Forelimb muscle (tissue), 1 donor: Measurements from ENCODE around the gene ATRN. TPM values are rescaled to one million over a fixed set of nuclear protein-coding genes. Genes with fewer than 3 reads are reported as not detected.
"Not testable (repeated sequence)": the region's sequence is repeated elsewhere in the genome, so short reads cannot be mapped to it uniquely, and the experiment has no call there.

Experiments used
- DNase-seq: peaks from one replicate; pipeline ENCODE4 v3.0.0-alpha.2; 2013; ENCODE audit warnings: low read depth
- polyA plus RNA-seq: library from polyadenylated mRNA; unstranded; fragments of 120-200 nt; gene quantifications from one replicate; pipeline ENCODE4 v1.2.1, GENCODE V29; 2013; ENCODE audit not compliant: insufficient read length

The ATRN gene
- polyA plus RNA-seq, result 21.7 TPM

DNA sequence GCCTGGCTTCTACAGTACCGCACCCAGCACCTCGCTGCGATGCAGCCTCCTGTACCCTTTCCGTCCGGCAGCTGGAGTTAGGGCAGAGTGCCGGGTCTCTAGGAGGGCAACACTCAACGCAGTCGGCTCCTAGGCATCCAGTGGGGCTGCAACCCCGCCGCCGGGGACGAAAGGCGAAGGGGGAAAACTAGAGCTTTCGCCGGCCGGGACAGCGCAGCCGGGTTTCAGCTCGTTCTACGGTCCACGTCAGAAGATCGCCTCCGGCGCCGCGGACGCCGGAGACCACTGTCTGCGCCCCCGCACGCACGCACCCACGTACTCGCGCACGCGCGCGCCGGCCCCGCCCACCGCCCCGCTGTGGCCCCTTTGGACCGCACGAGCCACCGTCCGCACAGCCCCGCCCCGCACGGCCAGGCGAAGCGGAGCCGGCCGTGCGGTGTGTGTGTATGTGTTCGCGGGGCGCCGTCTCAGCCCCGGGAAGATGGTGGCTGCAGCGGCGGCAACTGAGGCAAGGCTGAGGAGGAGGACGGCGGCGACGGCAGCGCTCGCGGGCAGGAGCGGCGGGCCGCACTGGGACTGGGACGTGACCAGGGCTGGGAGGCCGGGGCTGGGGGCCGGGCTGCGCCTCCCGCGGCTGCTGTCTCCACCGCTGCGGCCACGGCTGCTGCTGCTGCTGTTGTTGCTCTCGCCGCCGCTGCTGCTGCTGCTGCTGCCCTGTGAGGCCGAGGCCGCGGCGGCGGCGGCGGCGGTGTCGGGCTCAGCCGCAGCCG lies at the start of gene ATRN:
TSS of gene ATRN (plus strand) at position 392 of the 770 bp plus-strand sequence. CDS start at position 482, 90 bp downstream.
- peak; percentile 43 for DNase-seq

DNA sequence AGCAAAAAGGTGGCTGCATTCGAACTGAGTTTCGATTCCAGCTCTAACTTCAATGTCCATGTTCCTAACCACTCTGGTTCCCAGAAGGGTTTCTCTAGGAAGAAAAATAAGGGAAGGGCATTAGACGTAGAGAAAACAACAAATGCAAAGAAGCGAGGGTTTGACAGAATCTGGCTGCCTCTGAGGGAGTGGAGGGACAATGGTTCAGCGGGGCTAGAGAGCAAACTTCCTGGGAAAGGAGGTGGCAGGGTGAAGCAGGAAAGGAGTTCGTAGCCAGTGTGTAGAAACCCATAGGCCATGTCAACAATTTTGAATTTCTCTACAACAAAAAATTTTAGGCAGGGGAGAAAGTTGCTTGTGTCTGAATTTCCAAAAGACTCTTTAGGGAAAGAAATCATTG lies 48.8 kb upstream of the ATRN start:
- no peak for DNase-seq

- DNase-seq, result no peak
Measured at GRCh38 chr20:3423126-3423525, 47.7 kb upstream of the ATRN start.

DNA sequence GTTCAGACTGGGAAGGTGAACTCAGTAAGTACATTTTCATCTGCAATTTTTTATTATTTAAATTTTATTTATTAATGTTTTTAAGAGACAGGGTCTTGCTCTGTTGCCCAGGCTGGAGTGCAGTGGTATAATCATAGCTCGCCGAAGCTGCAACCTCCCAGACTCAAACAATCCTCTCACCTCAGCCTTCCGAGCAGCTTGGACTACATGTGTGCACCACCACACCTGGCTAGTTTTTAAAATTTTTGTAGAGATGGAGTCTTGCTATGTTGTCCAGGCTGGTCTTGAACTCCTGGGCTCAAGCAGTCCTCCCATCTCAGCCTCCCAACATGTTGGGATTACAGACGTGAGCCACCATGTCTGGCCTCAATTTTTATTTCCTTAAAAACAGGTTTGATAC lies 44.1 kb upstream of the ATRN start:
- DNase-seq, result not testable (repeated sequence)

- DNase-seq, result no peak
Measured at GRCh38 chr20:3430376-3431069, 40.3 kb upstream of the ATRN start.

DNA sequence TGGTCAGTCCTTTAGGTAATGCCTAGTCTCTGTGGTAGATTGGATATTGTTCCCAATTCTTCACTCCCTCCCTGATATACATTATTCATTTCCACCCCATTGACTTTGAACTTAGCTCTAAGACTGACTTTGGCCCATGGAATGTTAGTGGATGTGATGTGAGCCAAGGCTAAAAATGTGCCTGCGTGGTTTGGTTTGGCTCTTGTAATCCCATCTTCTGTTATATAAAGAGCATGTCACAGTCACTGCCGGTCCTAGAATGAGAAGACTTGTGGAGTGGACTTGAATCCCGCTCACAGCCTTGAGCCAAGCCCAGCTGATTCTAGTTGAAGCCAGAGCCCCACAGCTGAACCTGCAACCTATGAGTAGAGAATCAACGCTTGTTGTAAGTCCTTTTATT lies 39.7 kb upstream of the ATRN start:
- DNase-seq, result no peak

- no peak for DNase-seq
Measured at GRCh38 chr20:3432844-3433243, 38.0 kb upstream of the ATRN start.

DNA sequence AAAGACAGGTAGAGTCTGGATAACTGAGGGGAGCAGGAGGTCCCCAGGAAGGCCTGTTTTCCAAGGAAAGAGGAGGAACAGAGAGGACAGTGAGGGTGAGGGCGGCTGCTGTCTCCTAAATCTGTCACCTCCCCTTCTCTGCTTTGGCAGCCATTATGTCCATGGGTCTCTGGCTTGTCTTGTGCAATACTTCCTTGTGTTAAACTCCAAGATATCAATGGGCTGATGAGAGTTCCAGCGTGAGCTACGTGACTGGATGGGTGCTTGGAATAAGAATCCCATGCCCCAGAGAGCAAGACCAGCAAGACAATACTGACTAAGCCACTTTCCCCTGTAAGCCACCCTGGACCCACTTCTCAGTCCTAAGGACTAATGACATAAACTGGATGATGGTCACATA lies 37.1 kb upstream of the ATRN start:
- no peak for DNase-seq

- no peak for DNase-seq
Measured at GRCh38 chr20:3434232-3434631, 36.6 kb upstream of the ATRN start.

GRCh38 chr20:3436864-3437574 lies 33.8 kb upstream of the ATRN start:
- DNase-seq, result no peak

DNA sequence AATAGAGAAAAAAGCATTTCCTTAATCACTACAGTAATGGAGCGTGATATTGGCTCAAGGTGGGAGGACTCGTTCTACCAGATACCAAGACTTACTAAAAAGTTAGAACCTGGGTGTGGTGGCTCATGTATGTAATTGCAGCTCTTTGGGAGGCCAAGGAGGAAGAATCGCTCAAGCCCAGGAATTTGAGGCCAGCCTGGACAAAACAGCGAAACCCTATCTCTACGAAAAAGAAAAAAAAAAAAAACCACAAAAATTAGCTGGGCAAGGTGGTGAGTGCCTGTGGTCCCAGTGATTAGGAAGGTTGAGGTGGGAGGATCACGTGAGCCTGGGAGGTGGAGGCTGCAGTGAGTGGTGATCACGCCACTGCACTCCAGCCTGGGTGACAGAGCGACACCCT lies 24.0 kb upstream of the ATRN start:
- no peak for DNase-seq

- no peak for DNase-seq
Measured at GRCh38 chr20:3447321-3447720, 23.5 kb upstream of the ATRN start.

- no peak for DNase-seq
Measured at GRCh38 chr20:3449319-3449718, 21.5 kb upstream of the ATRN start.

DNA sequence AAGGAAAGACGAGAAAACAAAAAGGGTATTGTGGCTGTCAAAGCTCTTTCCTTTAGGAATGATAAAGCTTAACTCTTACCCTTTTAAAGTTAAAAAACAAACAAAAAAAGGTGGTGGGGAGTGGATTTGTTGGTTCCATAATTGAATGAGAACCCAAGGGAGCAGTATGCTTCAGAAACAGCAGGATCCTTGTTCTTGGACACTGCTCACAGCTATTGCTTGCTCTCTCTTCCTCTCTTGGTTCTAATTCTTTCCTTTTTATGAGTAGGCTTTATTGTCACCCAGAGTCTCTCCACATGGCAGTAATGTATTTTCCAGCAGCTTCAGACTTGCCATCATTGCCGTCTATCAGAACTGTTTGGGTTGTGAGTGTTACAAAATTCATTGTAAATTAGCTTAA lies 18.7 kb upstream of the ATRN start:
- DNase-seq, result no peak

DNA sequence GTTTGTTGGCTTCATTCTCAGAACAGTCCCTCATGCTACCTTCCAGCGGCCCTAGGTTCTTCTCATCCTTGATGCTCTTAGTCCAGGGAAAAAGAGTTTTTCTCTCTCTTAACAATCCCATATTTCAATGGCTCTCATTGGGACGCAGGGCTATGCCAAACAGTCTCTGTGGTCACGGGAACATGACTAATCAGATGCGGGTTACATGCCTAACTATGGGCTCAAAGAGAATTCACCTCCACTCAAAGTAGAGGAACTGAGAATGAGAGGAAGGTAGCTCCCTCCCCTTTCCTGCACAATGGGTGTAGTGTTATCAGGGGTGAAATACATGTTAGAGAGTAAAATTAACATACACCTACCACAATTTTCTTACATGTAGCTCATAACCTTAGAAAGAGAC lies 18.1 kb upstream of the ATRN start:
- DNase-seq, result no peak

DNA sequence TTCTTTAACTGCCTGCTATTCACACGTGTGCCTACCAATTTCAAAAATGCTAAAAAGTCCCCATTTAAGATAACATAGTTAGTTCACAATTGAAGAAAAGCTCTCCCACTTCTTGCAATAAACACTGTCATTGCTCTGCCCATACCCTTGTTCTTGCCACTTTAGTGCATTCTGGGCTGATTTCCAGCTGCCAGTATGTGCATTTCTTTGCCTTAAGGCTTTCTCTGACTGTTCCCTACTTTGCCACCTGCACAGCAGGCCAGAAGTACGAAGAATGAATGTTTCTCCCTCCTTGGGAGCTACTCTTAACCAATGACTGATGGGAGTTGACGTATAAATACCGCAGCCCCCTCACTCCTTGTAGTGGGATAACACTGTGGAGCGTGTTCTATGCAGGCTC lies 16.0 kb upstream of the ATRN start:
- no peak for DNase-seq

DNA sequence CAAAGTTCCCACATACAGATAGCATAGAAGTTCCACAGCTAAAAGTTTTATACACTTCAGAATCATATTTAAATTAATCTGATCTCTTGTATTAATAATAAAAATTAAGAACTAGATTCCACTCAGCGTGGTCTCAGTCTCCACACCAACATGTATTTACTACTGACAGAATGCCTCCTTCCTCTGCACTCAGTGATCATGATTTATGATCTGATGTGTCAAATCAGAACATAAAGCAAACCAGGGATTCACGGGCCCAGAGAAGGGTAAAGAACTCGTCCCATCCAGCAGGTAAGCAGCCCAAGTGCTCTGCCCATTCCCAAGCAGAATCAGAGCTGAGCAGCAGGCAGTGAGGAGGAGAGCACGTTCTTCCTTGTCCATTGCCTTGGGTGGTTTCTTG lies 14.2 kb upstream of the ATRN start:
- DNase-seq, result no peak

DNA sequence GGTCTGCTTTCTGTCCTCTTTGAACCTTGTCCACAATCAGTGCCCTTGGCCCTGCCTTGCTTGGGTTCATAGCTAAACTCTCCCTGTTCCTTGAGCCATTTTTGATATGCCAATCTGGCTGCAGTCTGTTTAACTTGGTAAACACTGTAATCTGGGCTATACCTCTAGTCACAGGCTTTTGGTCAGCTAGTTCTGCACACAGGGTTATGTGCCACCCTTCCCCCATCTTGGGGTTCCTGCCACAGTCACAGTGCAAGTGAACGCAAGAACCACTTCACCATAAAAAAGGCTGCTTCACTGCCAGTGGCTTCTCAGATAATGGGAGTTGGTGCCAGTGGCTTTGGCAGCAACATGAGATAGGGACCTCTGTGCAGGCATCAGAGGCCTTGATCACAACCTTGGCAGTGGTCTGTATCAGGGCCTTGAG lies 10.9 kb upstream of the ATRN start:
- no peak for DNase-seq

GRCh38 chr20:3461211-3461771 lies 9.5 kb upstream of the ATRN start:
- DNase-seq, result peak; percentile 43

GRCh38 chr20:3461911-3462677 lies 8.7 kb upstream of the ATRN start:
- no peak for DNase-seq

DNA sequence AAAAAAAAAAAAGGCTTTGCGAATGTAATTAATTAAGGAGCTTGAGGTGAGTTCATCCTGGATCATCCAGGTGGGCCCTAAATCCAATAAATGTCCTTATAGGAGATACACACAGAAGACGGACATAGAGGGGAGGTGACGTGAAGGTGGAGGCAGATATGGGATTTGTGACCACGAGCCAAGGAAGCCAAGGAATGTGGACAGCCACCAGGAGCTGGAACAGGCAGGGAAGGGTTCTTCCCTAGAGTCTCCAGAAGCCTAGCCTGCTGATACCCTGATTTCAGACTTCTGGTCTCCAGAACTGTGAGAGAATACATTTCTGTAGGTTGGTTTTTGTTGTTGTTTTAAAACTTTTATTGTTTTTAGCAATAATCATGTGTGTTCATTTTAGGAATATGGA lies 6.7 kb upstream of the ATRN start:
- no peak for DNase-seq

GRCh38 chr20:3465301-3465700 lies 5.5 kb upstream of the ATRN start:
- no peak for DNase-seq
